ENCODE data around the gene TCTN3.
"Not testable (repeated sequence)": the region's sequence is repeated elsewhere in the genome, so short reads cannot be mapped to it uniquely, and the experiment has no call there.

The TCTN3 gene

DNA sequence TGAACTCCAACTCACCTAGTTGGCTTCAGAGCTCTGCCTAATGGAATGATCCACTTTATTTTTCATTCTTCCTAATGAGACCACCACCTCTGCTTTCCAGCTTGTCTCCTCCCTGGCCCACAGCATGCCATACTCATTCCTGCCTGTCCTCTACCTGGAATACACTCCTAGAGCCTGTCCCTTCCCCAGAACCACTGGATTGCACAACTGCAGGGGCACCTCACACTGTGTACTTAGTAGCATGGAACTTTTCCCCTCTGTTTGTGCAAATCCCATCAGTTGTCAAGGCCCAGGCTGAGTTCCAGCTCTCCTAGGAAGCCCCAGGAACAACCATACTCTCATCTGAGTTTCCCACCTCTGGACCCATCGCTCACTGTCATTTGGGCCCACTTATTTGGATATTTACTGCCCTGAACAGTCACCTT is 52.8 kb downstream of the TCTN3 start:
- Histone ChIP-seq H3K9me3 (no peaks in the 10 kb centered on the region), H3K36me3 (peaks cover 7% of the 10 kb centered on the region), H3K27me3 (no peaks in the 10 kb centered on the region), H3K4me3 (ENCODE audit: low read depth in 1 of 2, low read length in 1 of 2) (no peak overlapping the region), H3K27ac (no peak overlapping the region), H3K4me1 (ENCODE audit: control insufficient read depth in 1 of 2, insufficient read depth in 1 of 2, low read depth in 1 of 2, low read length in 1 of 2) (no peaks in the 10 kb centered on the region)
- TF ChIP-seq, protein P1, sequence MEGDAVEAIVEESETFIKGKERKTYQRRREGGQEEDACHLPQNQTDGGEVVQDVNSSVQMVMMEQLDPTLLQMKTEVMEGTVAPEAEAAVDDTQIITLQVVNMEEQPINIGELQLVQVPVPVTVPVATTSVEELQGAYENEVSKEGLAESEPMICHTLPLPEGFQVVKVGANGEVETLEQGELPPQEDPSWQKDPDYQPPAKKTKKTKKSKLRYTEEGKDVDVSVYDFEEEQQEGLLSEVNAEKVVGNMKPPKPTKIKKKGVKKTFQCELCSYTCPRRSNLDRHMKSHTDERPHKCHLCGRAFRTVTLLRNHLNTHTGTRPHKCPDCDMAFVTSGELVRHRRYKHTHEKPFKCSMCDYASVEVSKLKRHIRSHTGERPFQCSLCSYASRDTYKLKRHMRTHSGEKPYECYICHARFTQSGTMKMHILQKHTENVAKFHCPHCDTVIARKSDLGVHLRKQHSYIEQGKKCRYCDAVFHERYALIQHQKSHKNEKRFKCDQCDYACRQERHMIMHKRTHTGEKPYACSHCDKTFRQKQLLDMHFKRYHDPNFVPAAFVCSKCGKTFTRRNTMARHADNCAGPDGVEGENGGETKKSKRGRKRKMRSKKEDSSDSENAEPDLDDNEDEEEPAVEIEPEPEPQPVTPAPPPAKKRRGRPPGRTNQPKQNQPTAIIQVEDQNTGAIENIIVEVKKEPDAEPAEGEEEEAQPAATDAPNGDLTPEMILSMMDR (IDR thresholded peaks at IDR 0.05) = no peak

DNA sequence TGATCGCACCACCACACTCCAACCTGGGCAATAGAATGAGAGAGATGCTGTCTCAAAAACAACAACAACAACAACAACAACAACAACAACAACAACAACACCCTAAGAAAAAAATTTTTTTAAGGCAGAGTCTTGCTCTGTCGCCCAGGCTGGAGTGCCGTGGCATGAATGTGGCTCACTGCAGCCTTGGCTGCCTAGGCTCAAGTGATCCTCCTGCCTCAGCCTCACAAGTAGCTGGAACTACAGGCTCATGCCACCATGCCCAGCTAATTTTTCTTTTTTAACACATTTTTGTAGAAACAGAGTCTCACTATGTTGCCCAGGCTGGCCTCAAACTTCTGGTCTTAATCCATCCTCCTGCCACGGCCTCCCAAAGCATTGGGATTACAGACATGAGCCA is 55.8 kb downstream of the TCTN3 start:
- no peaks in the 10 kb centered on the region for H3K4me1 ChIP-seq (ENCODE audit: control insufficient read depth in 1 of 2, insufficient read depth in 1 of 2, low read depth in 1 of 2, low read length in 1 of 2)
- no peaks in the 10 kb centered on the region for H3K9me3 ChIP-seq
- H3K27me3 ChIP-seq = no peaks in the 10 kb centered on the region
- TF ChIP-seq, protein P1 (IDR thresholded peaks at IDR 0.05) = no peak
- no peak overlapping the region for H3K27ac ChIP-seq
- no peak overlapping the region for H3K4me3 ChIP-seq (ENCODE audit: low read depth in 1 of 2, low read length in 1 of 2)
- peaks cover 7% of the 10 kb centered on the region for H3K36me3 ChIP-seq

DNA sequence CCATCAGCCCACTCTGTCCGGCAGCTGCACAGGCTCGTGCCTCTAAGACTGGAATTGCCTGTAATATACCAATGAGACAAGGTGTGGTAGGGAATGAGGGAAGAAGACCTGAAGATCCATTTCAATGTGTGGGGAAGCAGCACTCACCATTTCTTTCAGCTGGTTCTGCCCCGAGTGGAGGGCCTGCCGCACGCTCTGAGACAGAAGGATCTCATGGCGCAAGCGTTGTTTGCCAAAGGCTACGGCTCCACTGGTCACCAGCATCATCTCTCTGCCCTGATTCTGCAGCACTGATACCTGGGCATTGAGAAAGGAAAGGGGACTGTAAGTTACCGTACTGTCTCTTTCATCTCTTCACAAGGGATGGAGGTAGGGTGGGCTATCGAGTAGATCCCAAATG is 56.6 kb downstream of the TCTN3 start:
- H3K36me3 ChIP-seq = peaks cover 2% of the 10 kb centered on the region

DNA sequence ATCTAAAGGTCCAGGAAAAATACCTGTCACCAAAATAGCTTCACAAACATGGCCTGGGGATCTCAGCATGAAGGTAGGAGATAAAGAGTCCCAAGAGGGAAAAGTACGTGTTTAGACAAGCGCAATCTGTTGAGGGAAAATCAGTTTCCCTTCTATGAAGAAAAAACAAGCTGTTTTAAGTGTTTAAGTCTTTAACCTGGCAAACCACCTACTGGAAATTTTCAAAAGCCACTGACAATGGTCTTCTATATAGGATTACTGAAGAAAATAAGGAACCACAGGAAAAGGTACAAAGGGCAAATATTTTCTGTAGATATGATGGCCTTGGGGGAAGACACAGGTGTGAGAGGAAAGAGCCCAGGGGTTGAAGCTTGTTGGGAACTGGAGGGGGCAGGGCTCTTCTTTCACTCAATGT is 58.4 kb downstream of the TCTN3 start:
- H3K27me3 ChIP-seq = no peaks in the 10 kb centered on the region
- TF ChIP-seq, protein P1 (IDR thresholded peaks at IDR 0.05) = no peak
- H3K27ac ChIP-seq = no peak overlapping the region
- H3K9me3 ChIP-seq = no peaks in the 10 kb centered on the region
- H3K4me1 ChIP-seq (ENCODE audit: control insufficient read depth in 1 of 2, insufficient read depth in 1 of 2, low read depth in 1 of 2, low read length in 1 of 2) = no peaks in the 10 kb centered on the region
- peaks cover 4% of the 10 kb centered on the region for H3K36me3 ChIP-seq
- no peak overlapping the region for H3K4me3 ChIP-seq (ENCODE audit: low read depth in 1 of 2, low read length in 1 of 2)

More for the DNA sequence above, 56.6 kb downstream of the TCTN3 start:
- H3K27ac ChIP-seq = no peak overlapping the region
- no peak overlapping the region for H3K4me3 ChIP-seq (ENCODE audit: low read depth in 1 of 2, low read length in 1 of 2)
- no peaks in the 10 kb centered on the region for H3K4me1 ChIP-seq (ENCODE audit: control insufficient read depth in 1 of 2, insufficient read depth in 1 of 2, low read depth in 1 of 2, low read length in 1 of 2)
- TF ChIP-seq, protein P1 (IDR thresholded peaks at IDR 0.05) = no peak
- H3K27me3 ChIP-seq = no peaks in the 10 kb centered on the region
- H3K9me3 ChIP-seq = no peaks in the 10 kb centered on the region

DNA sequence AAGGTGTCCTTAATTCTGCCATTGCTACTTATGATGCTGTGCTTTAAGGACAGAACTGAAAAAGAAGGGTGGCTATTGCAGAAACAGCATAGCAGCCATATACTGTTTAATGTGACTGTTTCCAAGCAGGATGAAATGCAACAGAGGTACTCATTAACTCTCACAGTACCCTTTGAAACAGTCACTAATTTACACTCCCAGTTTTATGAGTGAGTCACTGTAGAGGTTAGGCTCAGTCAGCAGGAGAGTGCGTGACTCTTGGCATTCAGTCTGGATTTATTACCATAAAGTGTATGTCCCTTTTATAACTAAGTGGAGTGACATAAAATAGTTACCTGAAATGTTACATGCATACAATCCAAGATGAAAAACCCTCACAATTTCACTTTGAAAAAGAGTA is 64.9 kb downstream of the TCTN3 start:
- H3K27ac ChIP-seq = no peak overlapping the region
- no peaks in the 10 kb centered on the region for H3K27me3 ChIP-seq
- TF ChIP-seq, protein P1 (IDR thresholded peaks at IDR 0.05) = no peak
- no peaks in the 10 kb centered on the region for H3K4me1 ChIP-seq (ENCODE audit: control insufficient read depth in 1 of 2, insufficient read depth in 1 of 2, low read depth in 1 of 2, low read length in 1 of 2)
- no peak overlapping the region for H3K4me3 ChIP-seq (ENCODE audit: low read depth in 1 of 2, low read length in 1 of 2)
- peaks cover 4% of the 10 kb centered on the region for H3K36me3 ChIP-seq
- H3K9me3 ChIP-seq = no peaks in the 10 kb centered on the region

DNA sequence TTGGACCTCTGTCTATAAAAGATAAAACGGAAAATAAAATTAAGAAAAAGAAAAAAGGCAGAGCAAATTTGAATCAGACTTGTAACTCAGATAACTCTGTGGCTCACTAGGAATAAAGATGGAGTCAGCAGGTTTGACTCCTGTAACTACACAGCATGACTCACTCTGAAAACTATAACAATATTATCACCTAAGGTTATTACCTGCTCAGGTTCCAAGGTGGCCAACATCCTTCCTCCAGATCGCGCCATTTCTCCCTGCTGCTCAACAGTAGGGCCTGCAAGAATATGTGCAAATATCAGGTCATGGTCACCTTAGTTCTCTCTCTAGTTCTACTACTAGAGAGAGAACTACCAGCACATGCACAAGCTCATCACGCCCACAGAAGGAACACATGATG is 67.2 kb downstream of the TCTN3 start:
- Histone ChIP-seq H3K4me1 (ENCODE audit: control insufficient read depth in 1 of 2, insufficient read depth in 1 of 2, low read depth in 1 of 2, low read length in 1 of 2) (no peaks in the 10 kb centered on the region), H3K36me3 (peaks cover 4% of the 10 kb centered on the region), H3K9me3 (no peaks in the 10 kb centered on the region), H3K27me3 (no peaks in the 10 kb centered on the region), H3K27ac (no peak overlapping the region), H3K4me3 (ENCODE audit: low read depth in 1 of 2, low read length in 1 of 2) (no peak overlapping the region)
- TF ChIP-seq, protein P1 (IDR thresholded peaks at IDR 0.05) = no peak

DNA sequence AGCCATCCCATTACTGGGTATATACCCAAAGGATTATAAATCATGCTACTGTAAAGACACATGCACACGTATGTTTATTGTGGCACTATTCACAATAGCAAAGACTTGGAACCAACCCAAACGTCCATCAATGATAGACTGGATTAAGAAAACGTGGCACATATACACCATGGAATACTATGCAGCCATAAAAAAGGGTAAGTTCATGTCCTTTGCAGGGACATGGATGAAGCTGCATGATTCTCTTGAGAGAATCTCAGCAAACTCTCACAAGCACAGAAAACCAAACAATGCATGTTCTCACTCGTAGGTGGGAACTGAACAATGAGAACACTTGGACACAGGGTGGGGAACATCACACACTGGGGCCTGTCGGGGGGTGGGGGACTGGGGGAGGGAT is 73.3 kb downstream of the TCTN3 start:
- H3K4me1 ChIP-seq (ENCODE audit: control insufficient read depth in 1 of 2, insufficient read depth in 1 of 2, low read depth in 1 of 2, low read length in 1 of 2); H3K4me3 ChIP-seq (ENCODE audit: low read depth in 1 of 2, low read length in 1 of 2); H3K27me3 ChIP-seq; H3K36me3 ChIP-seq; H3K9me3 ChIP-seq; H3K27ac ChIP-seq: not testable (repeated sequence)
